H1 (cell line): ENCODE results near the gene EIPR1. TPM values are rescaled to one million over a fixed set of nuclear protein-coding genes. Genes with fewer than 3 reads are reported as not detected.

ENCODE experiments used
- CTCF ChIA-PET: fragments of 300-600 bp; sonication (Branson Sonifier 250); formaldehyde crosslinking; loops from one replicate; lab custom pipeline; 2021; ENCODE audit not compliant: partially characterized antibody; lab: Charles Lee
- POLR2A ChIA-PET: fragments of 300-600 bp; sonication (Branson Sonifier 250); formaldehyde crosslinking; loops from one replicate; lab custom pipeline; 2021; ENCODE audit warnings: inconsistent platforms; ENCODE audit not compliant: partially characterized antibody; lab: Charles Lee
- DNase-seq, 2 experiments: peaks; one replicate each; pipeline versions ENCODE4 v3.0.0 to v3.0.0-alpha.2; 2010 to 2022; ENCODE audit warnings: low spot score in 2 of 2, low read depth in 1 of 2, mixed read lengths in 1 of 2
- FAIRE-seq: peaks from 2 replicates; lab custom pipeline; 2011; peaks lifted over from hg19 to GRCh38; lab: Jason Lieb, UNC
- H2AFZ ChIP-seq: 2 replicates; pipeline ENCODE4 v1.8.1; 2012; ENCODE audit warnings: low read length, inconsistent platforms
- H2AK5ac ChIP-seq: 2 replicates; pipeline ENCODE4 v1.6.1; 2013; ENCODE audit warnings: low read depth, low read length
- H2BK120ac ChIP-seq: replicated peaks from 2 replicates; pipeline ENCODE3; 2013; ENCODE audit warnings: low read depth, low read length, inconsistent platforms
- H2BK12ac ChIP-seq: 2 replicates; pipeline ENCODE4 v1.6.1; 2013; ENCODE audit warnings: low read depth, low read length
- H2BK15ac ChIP-seq: 2 replicates; pipeline ENCODE4 v1.6.1; 2013; ENCODE audit warnings: low read length
- H2BK20ac ChIP-seq: 2 replicates; pipeline ENCODE4 v1.6.1; 2013; ENCODE audit warnings: low read length
- H2BK5ac ChIP-seq: 2 replicates; pipeline ENCODE4 v1.6.1; 2013; ENCODE audit warnings: low read depth, low read length
- H3K14ac ChIP-seq: 2 replicates; pipeline ENCODE4 v1.6.1; 2013; ENCODE audit warnings: inconsistent platforms; ENCODE audit not compliant: insufficient read length
- H3K18ac ChIP-seq: 2 replicates; pipeline ENCODE4 v1.6.1; 2013; ENCODE audit warnings: low read length; ENCODE audit errors: extremely low read depth
- H3K23ac ChIP-seq: 2 replicates; pipeline ENCODE4 v1.6.1; 2013; ENCODE audit warnings: inconsistent platforms; ENCODE audit not compliant: insufficient read length
- H3K23me2 ChIP-seq: 2 replicates; pipeline ENCODE4 v1.6.1; 2013; ENCODE audit warnings: low read depth, low read length
- H3K27ac ChIP-seq: 2 replicates; pipeline ENCODE4 v1.6.1; 2011; ENCODE audit warnings: low read depth, low read length, inconsistent platforms
- H3K27me3 ChIP-seq, 4 experiments: replicated peaks in 1 of 4; 1 replicate in 1 of 4; 2 replicates in 3 of 4; pipeline versions ENCODE4 v1.6.1 to v1.8.1; 2011 to 2013; ENCODE audit warnings: low read length in 3 of 4, mild to moderate bottlenecking in 3 of 4, inconsistent platforms in 2 of 4, mixed read lengths in 2 of 4, moderate library complexity in 1 of 4; ENCODE audit not compliant: control insufficient read depth in 3 of 4, insufficient read depth in 3 of 4; ENCODE audit errors: extremely low read depth in 1 of 4
- H3K36me3 ChIP-seq, 4 experiments: 2 replicates each; pipeline versions ENCODE4 v1.6.1 to v1.8.1; 2011 to 2013; ENCODE audit warnings: mild to moderate bottlenecking in 4 of 4, low read length in 3 of 4, moderate library complexity in 2 of 4, control low read depth in 1 of 4, inconsistent platforms in 1 of 4; ENCODE audit not compliant: insufficient read depth in 4 of 4, control insufficient read depth in 2 of 4
- H3K4ac ChIP-seq: replicated peaks from 2 replicates; pipeline ENCODE3; 2013; ENCODE audit warnings: low read length, low read depth, mixed read lengths, inconsistent platforms; ENCODE audit not compliant: insufficient read length
- H3K4me1 ChIP-seq, 4 experiments: replicated peaks in 1 of 4; 1 replicate in 1 of 4; 2 replicates in 3 of 4; pipeline versions ENCODE4 v1.6.1 to v1.8.1; 2011 to 2013; ENCODE audit warnings: low read length in 3 of 4, inconsistent platforms in 2 of 4, mixed read lengths in 1 of 4; ENCODE audit not compliant: insufficient read depth in 4 of 4, control insufficient read depth in 3 of 4
- H3K4me2 ChIP-seq, 2 experiments: 2 replicates each; pipeline versions ENCODE4 v1.6.1 to v1.8.1; 2011 to 2013; ENCODE audit warnings: low read depth in 2 of 2, low read length in 2 of 2, control low read depth in 1 of 2, inconsistent platforms in 1 of 2, mild to moderate bottlenecking in 1 of 2; ENCODE audit not compliant: insufficient read depth in 1 of 2
- H3K4me3 ChIP-seq, 4 experiments: fragments of 200-600, 300-600 bp in 1 of 4; sonication (generic), shearing (Covaris generic), sonication (Bioruptor Twin) in 1 of 4; 2 replicates each; pipeline versions ENCODE4 v1.5.1 to v1.8.1; 2011 to 2016; ENCODE audit warnings: low read length in 4 of 4, low read depth in 3 of 4, control low read depth in 2 of 4, inconsistent platforms in 2 of 4, mild to moderate bottlenecking in 2 of 4, mixed read lengths in 1 of 4, moderate library complexity in 1 of 4; ENCODE audit not compliant: insufficient read depth in 2 of 4; ENCODE audit errors: extremely low read depth in 1 of 4
- H3K56ac ChIP-seq: replicated peaks from 2 replicates; pipeline ENCODE3; 2013; ENCODE audit warnings: low read depth, mild to moderate bottlenecking, mixed read lengths, low read length, inconsistent platforms; ENCODE audit not compliant: insufficient read length
- H3K79me1 ChIP-seq: 2 replicates; pipeline ENCODE4 v1.6.1; 2013; ENCODE audit warnings: low read depth, low read length, control low read depth
- H3K79me2 ChIP-seq, 2 experiments: 2 replicates each; pipeline versions ENCODE4 v1.6.1 to v1.8.1; 2012 to 2013; ENCODE audit warnings: low read length in 2 of 2, mild to moderate bottlenecking in 2 of 2, inconsistent platforms in 1 of 2; ENCODE audit not compliant: insufficient read depth in 2 of 2, control insufficient read depth in 1 of 2
- H3K9ac ChIP-seq, 4 experiments: replicated peaks in 1 of 4; 1 replicate in 1 of 4; 2 replicates in 3 of 4; pipeline versions ENCODE4 v1.6.1 to v1.8.1; 2011 to 2013; ENCODE audit warnings: low read depth in 3 of 4, low read length in 3 of 4, control low read depth in 2 of 4, mild to moderate bottlenecking in 2 of 4, moderate library complexity in 2 of 4, inconsistent platforms in 1 of 4; ENCODE audit errors: extremely low read depth in 1 of 4
- H3K9me3 ChIP-seq, 2 experiments: 2 replicates each; pipeline versions ENCODE4 v1.6.1 to v1.8.1; 2012 to 2013; ENCODE audit warnings: mild to moderate bottlenecking in 2 of 2, moderate library complexity in 2 of 2, control low read depth in 1 of 2, inconsistent platforms in 1 of 2, low read depth in 1 of 2, low read length in 1 of 2, mixed read lengths in 1 of 2; ENCODE audit not compliant: insufficient read depth in 2 of 2
- H4K20me1 ChIP-seq, 2 experiments: replicated peaks in 1 of 2; 2 replicates each; pipeline versions ENCODE3 to v1.8.1; 2011 to 2013; ENCODE audit warnings: inconsistent platforms in 2 of 2, low read length in 2 of 2, mild to moderate bottlenecking in 1 of 2; ENCODE audit not compliant: insufficient read depth in 2 of 2, control insufficient read depth in 1 of 2
- H4K5ac ChIP-seq: 2 replicates; pipeline ENCODE4 v1.6.1; 2013; ENCODE audit warnings: low read length, low read depth, mixed read lengths, inconsistent platforms; ENCODE audit not compliant: insufficient read length
- H4K8ac ChIP-seq: 2 replicates; pipeline ENCODE4 v1.8.0; 2013; ENCODE audit warnings: mild to moderate bottlenecking, moderate library complexity, low read length, inconsistent platforms; ENCODE audit not compliant: insufficient read depth; ENCODE audit errors: extremely low read depth
- H4K91ac ChIP-seq: replicated peaks from 2 replicates; pipeline ENCODE3; 2013; ENCODE audit warnings: low read length, mixed read lengths, inconsistent platforms; ENCODE audit not compliant: insufficient read length
- CEBPB ChIP-seq: IDR thresholded peaks from 2 replicates; pipeline ENCODE4 v1.6.1; 2012; ENCODE audit warnings: low read depth, low read length
- KDM5A ChIP-seq: fragments of 200-600 bp; IDR thresholded peaks from 2 replicates; pipeline ENCODE4 v1.7.1; 2012; ENCODE audit warnings: mild to moderate bottlenecking, low read length, inconsistent platforms, mixed read lengths
- ZNF274 ChIP-seq: IDR thresholded peaks from 2 replicates; pipeline ENCODE4 v1.7.0; 2012; ENCODE audit warnings: low read length, borderline replicate concordance; ENCODE audit errors: extremely low read depth
- WGBS, 2 experiments: shearing (Covaris generic) in 1 of 2; methylation state at CpG; one replicate each; pipeline versions ENCODE4 v1.1.6 to v1.1.7; 2013 to 2015; ENCODE audit warnings: low lambda C conversion rate in 2 of 2, mixed read lengths in 2 of 2, inconsistent platforms in 1 of 2, low coverage in 1 of 2, missing lambda C conversion rate in 1 of 2; ENCODE audit not compliant: insufficient replicate concordance in 2 of 2, insufficient coverage in 1 of 2, insufficient read length in 1 of 2; ENCODE audit errors: extremely low coverage in 1 of 2, missing lambda C conversion rate in 1 of 2; 5-methylcytosine and 5-hydroxymethylcytosine counted together
- polyA plus RNA-seq, 7 experiments: library from polyadenylated mRNA; depleted of rRNA in 3 of 7; stranded (reverse) in 5 of 7; unstranded in 2 of 7; fragments of >200 nt in 5 of 7; fragments of 200-250 nt in 2 of 7; gene quantifications; 1 replicate in 5 of 7; 2 replicates in 1 of 7; 4 replicates in 1 of 7; pipeline versions ENCODE4 v1.2.1 to v1.2.3, GENCODE V29; 2011 to 2013; ENCODE audit warnings: missing spikeins in 2 of 7, mixed read lengths in 2 of 7
- total RNA-seq: library from RNA; stranded (reverse); fragmentation: NEBNext Ultra II Directional; extraction: Animal tissue kit (Norgen Biotek cat#: 25700); gene quantifications from 2 replicates; pipeline ENCODE4 v1.2.1, GENCODE V29; 2021

The EIPR1 gene
- total and polyA plus RNA-seq, 2 of the 8 experiments (the other 6 are each of a cell fraction or from before 2014, with no cell fraction given): 26.3 to 56.4 TPM

DNA sequence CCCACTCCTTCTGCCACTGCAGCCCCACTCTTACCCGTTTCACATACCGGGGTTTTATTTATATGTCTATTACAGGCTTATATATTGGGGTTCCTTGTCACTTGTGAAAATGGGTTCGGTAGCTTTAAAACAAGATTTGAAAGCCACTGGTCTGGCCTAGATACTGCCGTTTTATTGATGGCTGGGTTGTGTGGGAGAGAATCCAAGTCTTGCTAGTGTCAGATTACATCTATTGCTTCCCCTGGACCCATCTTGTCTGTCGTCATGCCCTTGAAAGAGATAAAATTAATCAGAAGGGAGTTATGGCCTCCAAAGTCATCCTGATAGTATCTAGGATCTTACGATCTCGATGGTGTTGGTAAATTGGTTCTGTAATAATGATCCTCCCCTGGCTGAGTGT lies 79.4 kb downstream of the EIPR1 start:
- Histone ChIP-seq H3K23me2 (peaks cover 22% of the 10 kb centered on the region; the same call in 1 of the 2 replicates), H4K8ac (no peak overlapping the region), H3K9ac (no peak overlapping the region), H4K20me1 (peaks cover 2 to 9% of the 10 kb centered on the region in 2 experiments), H2AFZ (no peak overlapping the region), H3K4me3 (no peak overlapping the region), H3K79me2 (no peaks in the 10 kb centered on the region; a peak in 1 of 4 replicates), H2BK20ac (no peak overlapping the region), H4K5ac (no peak overlapping the region), H3K36me3 (no peaks in the 10 kb centered on the region; a peak in 1 of 8 replicates), H3K4me2 (no peak overlapping the region), H3K4me1 (peaks cover 0 to 8% (median 6%) of the 10 kb centered on the region in 4 experiments; a peak in 6 of 7 replicates), H3K9me3 (no peaks in the 10 kb centered on the region), H3K18ac (no peak overlapping the region), H3K56ac (no peak overlapping the region), H3K79me1 (peaks cover 6% of the 10 kb centered on the region), H3K27me3 (no peaks in the 10 kb centered on the region), H2BK15ac (no peak overlapping the region), H2BK12ac (no peak overlapping the region), H3K27ac (no peak overlapping the region), H2BK120ac (no peak overlapping the region), H2AK5ac (no peak overlapping the region), H3K4ac (no peak overlapping the region), H4K91ac (no peak overlapping the region), H2BK5ac (no peak overlapping the region), H3K14ac (no peak overlapping the region), H3K23ac (no peak overlapping the region)
- WGBS, 2 experiments: 91% methylated on average over 7 of the region's 7 CpGs; no CpG with 5 or more reads in 1 of the 2 experiments
- ChIA-PET POLR2A (interaction anchor here (0.8 kb wide), 1 partner anchor 20 kb away, joined by 3 read pairs; no protein-coding TSS in a partner anchor), CTCF (interaction anchor here (1.7 kb wide), 1 partner anchor 11 kb away, joined by 6 read pairs; no protein-coding TSS in a partner anchor)
- TF ChIP-seq KDM5A: no peak
- no peak for TF ChIP-seq ZNF274
- no peak for TF ChIP-seq CEBPB
- no peak for FAIRE-seq
- DNase-seq: no peak
